Stimulated activated CD4-positive, alpha-beta T cell treated with anti-CD3 and anti-CD28 coated beads, TNF-alpha, amount 100 ng/mL, for 48 hours (primary cell): Measurements from ENCODE around the gene CYP24A1.

Experiments used
- DNase-seq, 3 donors: peaks; one replicate each; pipeline ENCODE4 v3.0.0-alpha.2; 2020; ENCODE audit warnings: low read depth in 3 of 3

Gene CYP24A1

DNA sequence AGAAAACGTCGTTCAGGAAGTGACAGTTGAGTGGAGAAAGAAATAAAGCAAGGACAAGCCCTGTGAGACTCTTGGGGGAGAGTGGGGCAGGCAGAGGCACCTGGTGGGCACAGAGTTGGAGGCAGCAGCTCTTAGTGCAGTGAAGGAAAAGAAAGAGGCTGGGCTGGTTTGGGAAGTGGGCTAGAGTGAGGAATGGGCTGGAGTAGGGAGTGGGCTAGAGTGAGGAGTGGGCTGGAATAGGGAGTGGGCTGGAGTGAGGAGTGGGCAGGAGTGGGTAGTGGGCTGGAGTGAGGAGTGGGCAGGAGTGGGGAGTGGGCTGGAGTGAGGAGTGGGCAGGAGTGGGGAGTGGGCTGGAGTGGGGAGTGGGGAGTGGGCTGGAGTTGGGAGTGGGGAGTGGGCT is 59.7 kb downstream of the CYP24A1 start:
- no peak for DNase-seq

DNA sequence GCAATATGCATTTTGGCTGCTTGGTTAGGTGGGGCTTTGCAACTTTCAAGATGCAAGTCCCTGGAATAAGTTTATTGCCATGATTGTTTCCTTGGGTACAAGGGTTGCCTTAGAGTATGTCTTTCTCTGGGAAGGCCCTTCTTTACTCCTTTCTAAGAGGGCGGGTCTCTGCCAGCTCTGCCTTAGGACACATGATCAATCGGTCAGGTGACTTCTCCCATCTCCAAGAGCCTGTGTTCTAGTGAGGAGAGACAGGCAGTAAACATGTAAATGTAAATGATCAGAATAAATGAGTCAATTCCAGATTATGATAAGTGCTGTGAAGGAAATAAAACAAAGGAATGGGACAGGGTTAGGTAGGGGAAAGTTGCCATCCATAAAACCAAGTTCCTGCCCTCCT is 60.2 kb downstream of the CYP24A1 start:
- DNase-seq, result no peak

DNA sequence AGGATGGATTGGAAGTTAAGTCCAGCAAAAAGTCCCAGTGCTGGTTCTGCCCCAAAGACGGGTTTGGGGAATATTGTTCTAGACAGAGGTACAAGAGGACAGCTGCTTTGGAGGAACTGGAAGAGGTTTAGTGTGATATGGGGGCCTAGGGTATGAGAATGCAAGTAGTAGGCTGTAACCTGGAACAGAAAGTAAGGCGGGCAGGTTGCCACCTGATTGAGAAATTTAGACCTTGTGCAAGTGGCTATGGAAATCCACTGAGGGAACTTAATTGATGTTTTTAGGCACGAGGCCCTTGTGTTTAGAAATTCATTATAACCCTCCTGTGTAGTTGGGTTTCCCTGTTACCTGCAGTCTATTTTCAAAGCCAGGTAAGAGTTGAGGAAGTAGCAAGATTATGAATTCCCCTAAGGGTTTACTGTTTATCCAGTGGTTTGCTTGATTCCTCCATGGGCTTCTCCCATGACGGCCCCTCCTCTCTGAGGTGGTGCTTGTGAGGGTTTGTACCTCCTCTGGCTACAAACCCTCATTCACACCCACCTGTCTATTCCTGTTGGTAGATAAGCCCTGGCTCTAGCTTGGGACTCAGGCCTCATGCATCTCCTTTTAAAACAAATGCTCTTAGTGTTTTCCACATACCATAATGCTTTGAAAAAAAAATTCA is 61.4 kb downstream of the CYP24A1 start:
- DNase-seq, result no peak

DNA sequence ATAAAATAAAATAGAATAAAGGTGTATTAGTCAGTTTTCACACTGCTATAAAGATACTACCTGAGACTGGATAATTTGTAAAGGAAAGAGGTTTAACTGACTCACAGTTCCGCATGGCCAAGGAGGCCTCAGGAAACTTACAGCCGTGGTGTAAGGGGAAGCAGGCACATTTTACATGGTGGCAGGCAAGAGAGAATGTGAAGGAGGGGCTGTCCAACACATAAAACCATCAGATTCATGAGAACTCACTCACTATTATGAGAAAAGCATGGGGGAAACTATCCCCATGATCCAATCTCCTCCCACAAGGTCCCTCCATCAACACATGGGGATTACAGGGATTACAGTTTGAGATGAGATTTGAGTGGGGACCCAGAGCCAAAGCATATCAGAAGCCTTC is 62.3 kb downstream of the CYP24A1 start:
- no peak for DNase-seq

DNA sequence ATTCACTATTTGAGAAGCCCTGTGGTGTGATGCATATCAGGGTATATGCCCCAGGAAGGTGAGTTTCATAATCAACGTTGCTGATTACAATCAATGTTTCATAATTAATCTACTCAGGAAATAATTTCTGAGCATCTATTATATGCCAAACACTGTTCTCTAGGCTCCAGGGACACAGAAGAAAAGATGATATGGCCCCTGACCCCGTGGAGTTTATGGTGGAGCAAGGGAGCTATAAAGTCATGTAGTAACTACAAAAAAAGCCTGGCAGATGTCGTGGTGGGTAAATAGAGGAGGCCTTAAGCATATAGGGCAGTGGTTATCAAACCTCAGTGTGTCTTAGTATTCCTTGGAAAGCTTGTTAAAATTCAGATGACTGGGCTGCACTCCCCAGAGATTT is 63.3 kb downstream of the CYP24A1 start:
- DNase-seq, result no peak

DNA sequence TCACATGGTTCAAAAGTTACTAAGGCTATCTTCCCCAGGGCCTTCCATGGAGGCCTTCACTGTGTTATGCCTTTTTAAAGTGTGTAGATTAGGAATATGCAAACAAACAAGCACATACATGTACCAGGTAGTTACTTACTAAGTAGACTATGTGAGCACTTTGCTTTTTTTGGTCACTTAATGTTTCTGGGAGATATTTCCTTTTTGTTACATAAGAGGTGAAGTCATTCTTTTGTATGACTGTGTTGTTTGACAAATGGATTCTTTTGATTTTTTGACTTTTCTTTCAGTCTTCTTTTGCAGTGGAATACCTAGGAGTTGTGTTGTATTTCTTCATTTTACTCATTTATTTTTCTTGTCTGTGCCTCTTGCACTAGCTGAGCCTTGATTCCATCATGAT is 63.7 kb downstream of the CYP24A1 start:
- no peak for DNase-seq

DNA sequence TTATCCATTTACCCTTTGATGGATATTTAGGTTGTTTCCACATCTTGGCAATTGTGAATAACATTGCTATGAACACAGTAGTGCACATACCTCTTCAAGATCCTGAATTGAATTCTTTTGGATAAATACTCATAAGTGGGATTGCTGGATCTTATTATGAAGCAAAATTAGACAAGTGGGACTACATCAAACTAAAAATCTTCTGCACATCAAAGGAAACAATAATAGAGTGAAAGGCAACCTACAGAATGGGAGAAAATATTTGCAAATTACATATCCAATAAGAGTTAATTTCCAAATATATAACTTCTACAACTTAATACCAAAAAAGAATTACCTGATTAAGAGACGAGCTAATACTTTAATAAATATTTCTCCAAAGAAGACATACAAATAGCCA is 65.0 kb downstream of the CYP24A1 start:
- no peak for DNase-seq

DNA sequence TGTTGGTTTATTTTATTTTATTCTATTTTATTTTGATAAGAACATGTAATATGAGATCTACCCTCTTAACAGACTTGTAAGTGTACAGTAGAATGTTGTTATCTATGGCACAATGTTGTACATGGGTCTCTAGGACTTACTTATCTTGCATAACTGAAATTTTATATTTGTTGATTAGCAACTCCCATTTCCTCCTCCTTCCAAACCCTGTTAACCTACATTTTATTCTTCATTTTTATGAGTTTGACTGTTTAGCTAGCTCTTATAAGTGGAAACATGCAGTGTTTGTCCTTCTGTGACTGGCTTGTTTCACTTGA is 65.5 kb downstream of the CYP24A1 start:
- no peak for DNase-seq

DNA sequence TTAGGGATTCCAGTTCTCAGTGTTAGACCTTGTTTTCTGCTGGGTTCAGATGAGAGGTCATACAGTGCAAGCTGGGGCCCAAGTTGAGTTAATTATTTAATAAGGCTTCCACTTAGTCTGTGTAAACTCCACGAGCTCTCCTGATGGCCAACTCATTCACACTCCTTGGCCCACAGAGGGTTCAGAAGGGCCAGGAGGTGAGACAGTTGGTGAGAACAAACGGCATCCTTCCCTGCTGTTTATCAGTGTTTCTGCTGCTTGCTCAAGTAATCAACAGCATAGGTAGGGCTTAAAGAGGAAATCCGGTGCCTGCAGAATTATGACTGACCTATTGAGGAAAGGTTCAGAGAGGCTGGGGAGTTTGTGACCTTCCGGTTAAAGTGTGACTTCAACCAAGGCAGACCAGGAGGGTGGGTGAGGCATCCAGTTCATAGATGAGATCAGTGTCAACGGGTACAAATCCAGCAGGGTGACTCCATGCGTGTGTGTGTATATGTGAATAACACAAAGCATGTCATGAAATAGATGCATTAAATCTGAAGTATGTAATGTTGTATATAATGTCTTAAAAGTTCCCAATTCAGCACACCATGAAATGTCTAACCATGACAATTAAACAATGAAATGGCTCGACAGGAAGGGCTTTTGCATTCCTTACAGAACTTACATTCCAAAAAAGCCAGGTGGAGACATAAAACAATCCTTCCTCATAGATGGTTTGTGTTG is 66.0 kb downstream of the CYP24A1 start:
- no peak for DNase-seq

DNA sequence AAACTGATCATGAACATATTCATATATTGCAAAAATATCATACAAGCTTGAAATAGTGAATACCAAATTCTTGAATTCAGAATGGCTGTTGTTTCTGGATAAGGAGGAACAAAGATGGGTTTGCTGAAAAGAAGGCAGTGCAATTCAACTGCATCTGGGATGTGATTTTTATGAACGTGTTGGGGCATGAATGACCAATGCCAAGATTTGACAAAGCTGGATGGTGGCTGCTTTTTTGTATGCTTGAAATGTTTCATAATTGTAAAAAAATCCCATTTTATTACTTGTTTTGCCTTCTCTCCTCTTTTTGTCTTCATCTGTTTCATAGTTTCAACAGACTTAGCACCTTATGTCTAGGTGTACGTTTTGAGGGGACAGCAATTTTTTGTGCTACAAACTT is 66.6 kb downstream of the CYP24A1 start:
- no peak for DNase-seq

DNA sequence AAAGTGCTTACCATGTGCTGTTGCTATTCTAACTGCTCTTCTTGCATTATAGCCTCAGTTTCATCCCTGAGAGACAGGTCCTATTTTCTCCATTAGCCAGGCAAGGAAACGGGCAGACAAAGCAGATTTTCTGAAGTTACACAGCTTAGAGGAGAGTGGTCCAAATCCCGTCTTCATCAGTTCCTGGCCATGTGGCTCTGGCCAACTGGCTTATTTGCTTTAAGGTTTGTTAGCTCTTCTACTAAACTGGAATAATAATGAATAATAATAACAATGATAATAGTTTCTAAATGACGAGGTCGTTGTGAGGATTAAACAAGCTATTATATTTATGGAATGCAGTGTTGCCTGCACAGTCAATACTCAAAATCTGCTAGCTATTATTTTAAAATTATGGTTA is 67.6 kb downstream of the CYP24A1 start:
- no peak for DNase-seq

DNA sequence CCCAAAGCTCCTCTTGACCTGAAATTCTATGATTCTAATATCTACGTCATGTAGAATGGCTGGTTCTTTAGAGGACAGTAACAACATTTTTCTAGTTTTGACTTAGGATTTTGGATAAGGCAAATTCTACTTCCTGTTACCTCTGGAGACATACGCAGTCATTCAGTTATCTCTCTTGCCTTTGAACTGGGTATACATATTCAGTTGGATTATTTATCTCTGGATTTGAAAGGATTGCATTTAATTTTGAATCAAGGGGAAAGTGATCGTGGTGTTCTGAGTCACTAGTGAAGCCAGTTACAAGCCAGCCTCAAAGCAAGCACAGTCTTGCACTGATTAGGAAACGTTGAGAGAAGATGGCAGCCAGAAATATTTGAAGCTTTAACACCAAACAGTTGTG is 68.1 kb downstream of the CYP24A1 start:
- no peak for DNase-seq

DNA sequence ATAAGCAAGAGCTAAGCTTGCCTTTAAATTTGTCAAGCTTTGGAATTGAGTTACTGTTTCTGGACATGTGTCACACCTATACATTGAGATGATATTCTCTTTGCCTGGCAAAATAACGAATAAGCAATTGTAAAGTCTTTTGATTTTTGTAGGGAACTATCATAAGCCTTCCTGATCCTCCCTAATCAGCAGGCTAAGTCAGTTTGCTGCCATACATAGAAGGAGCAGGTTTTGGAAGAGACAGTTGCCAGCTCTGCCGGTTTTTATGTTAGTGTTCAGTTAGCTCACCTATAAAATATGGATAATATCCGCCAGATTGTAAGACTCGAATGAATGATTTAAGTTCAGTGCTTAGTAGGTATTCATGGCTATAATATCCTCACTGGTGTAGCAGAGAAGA is 69.0 kb downstream of the CYP24A1 start:
- DNase-seq, result no peak

DNA sequence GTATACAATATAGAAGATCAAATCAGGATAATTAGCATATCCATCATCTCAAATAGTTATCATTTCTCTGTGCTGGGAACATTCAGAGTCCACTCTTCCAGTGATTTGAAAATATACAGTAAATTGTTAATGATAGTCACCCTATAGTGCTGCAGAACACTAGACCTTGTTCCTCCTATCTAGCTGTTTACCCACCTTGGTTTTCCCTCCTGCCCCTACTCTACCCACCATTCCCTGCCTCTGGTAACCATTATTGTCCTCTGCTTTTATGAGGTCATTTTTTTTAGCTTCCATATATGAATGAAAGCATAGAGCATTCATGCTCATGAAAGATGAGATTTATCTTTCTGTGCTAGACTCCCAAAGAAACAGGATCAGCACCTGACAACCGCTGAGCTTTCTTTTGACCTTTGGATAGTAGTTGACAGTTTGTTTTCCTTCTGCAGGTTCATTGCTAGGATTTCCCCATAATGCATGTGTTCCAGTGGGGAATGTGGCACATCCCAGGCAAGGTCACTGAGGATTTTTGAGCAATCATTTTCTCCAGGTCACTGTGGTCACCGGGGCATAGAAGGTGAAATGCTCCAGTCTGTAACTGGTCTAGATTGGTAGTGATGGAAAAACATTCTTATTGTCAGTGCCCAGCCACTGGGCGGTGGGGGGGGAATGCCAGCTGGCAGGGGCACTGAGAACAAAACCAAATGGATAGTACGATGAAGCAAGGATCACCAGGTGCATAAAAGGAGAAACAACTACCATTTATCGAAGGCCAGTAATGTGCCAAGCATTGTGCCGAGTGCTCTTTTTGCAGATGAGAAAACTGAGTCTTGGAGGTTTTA is 69.8 kb downstream of the CYP24A1 start:
- DNase-seq, result no peak
